GM12801 (cell line): ENCODE data around the gene ETNK2.

ENCODE experiments used
- TF ChIP-seq, protein P1 (sequence below): IDR thresholded peaks from one replicate; pipeline ENCODE4 v1.5.1; 2011; ENCODE audit warnings: control low read depth; ENCODE audit not compliant: insufficient read length; ENCODE audit errors: extremely low read depth

The ETNK2 gene

GRCh38 chr1:204091787-204092312 lies 60.0 kb downstream of the ETNK2 start:
- TF ChIP-seq, protein P1, sequence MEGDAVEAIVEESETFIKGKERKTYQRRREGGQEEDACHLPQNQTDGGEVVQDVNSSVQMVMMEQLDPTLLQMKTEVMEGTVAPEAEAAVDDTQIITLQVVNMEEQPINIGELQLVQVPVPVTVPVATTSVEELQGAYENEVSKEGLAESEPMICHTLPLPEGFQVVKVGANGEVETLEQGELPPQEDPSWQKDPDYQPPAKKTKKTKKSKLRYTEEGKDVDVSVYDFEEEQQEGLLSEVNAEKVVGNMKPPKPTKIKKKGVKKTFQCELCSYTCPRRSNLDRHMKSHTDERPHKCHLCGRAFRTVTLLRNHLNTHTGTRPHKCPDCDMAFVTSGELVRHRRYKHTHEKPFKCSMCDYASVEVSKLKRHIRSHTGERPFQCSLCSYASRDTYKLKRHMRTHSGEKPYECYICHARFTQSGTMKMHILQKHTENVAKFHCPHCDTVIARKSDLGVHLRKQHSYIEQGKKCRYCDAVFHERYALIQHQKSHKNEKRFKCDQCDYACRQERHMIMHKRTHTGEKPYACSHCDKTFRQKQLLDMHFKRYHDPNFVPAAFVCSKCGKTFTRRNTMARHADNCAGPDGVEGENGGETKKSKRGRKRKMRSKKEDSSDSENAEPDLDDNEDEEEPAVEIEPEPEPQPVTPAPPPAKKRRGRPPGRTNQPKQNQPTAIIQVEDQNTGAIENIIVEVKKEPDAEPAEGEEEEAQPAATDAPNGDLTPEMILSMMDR = no peak

DNA sequence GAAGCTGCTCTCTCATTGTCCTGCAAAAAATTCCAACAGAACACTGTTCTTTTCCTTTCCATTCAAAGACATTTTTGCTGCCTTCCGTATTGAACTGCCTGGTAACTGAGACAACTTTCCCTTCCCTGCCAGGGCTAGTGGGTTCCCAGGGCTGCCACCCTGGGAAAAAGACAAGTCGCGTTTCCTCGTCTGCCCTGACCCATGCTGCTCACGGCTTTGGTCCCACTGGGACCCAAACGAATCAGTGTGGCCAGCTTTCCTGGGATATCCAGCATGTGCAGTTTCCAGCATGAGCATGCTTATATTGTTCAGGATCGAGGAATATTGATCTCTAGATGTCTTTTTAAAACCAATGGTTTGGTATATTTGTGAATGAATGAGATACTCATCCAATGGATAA lies 60.8 kb downstream of the ETNK2 start:
- TF ChIP-seq, protein P1 = no peak

- TF ChIP-seq, protein P1 = no peak
Measured at GRCh38 chr1:204089044-204089751, 62.6 kb downstream of the ETNK2 start.

- TF ChIP-seq, protein P1 = no peak
Measured at GRCh38 chr1:204088596-204088995, 63.2 kb downstream of the ETNK2 start.

DNA sequence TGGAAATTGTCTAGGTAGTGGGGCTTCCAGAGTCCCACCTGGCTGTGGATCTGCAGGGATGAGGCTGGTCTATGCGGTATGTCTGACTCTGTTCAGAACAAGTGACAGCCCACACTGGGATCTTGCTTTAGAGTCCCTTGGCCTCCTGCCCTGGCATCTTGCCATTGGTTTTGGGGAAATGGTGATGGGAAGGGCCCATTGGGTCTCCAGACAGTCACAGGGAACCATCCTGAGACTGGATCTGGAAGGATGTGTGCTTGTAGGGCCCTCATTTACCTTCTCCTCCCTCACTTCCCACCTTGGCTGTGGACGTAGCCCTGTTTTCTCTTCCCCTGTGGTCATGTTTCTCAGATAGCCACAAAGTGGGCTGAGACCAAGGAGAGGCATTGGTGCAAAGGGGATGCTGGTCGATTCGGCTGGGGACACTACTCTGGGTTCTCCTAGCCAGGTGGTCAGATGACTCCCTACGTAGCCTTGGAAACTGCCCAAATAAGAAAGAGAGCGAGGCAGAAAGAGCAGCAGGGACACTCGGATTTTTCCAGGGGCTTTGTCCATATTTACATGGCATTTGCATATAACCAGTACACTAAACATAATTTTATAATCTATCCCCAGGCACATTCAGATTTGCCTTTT lies 63.8 kb downstream of the ETNK2 start:
- TF ChIP-seq, protein P1 = no peak

GRCh38 chr1:204087181-204087892 lies 64.5 kb downstream of the ETNK2 start:
- TF ChIP-seq, protein P1 = no peak

DNA sequence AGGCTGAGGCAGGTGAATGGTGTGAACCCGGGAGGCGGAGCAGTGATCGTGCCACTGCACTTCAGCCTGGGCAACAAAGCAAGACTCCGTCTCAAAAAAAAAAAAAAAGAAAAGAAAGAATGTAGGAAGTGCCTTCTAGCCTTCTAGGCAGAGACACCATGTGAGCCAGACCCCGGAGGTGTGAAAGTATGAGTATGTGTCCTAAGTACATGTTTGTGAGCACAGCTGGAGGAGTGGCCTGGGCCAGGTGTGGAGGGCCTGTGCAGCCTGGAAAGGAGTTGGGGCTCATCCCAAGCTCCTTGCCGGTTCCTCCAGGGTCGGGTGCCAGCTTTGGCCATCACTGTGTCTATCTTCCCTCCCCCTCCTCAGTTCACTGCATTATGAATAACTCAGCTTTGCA lies 66.0 kb downstream of the ETNK2 start:
- TF ChIP-seq, protein P1 = no peak
